Mononuclear cell (primary cell): ENCODE data around the gene TRIOBP. TPM values are rescaled to one million over a fixed set of nuclear protein-coding genes. Genes with fewer than 3 reads are reported as not detected.

Experiments
- H3K27me3 ChIP-seq: 2 replicates; pipeline ENCODE4 v1.6.0; 2011; ENCODE audit warnings: low read length, control low read depth; ENCODE audit not compliant: insufficient read depth
- H3K4me1 ChIP-seq: 2 replicates; pipeline ENCODE4 v1.5.1; 2011; ENCODE audit warnings: mild to moderate bottlenecking, low read length, control low read depth; ENCODE audit not compliant: insufficient read depth
- H3K4me3 ChIP-seq: 2 replicates; pipeline ENCODE4 v1.5.1; 2011; ENCODE audit warnings: mild to moderate bottlenecking, low read length, moderate library complexity
- H3K9me3 ChIP-seq: 2 replicates; pipeline ENCODE4 v1.5.1; 2011; ENCODE audit warnings: low read depth, mild to moderate bottlenecking, control low read depth, low read length
- total RNA-seq: library from RNA; depleted of rRNA; stranded (reverse); fragments of >200 nt; gene quantifications from one replicate; pipeline ENCODE4 v1.2.3, GENCODE V29; 2012

Gene TRIOBP
- total RNA-seq, 1 donor = 30.0 TPM

DNA sequence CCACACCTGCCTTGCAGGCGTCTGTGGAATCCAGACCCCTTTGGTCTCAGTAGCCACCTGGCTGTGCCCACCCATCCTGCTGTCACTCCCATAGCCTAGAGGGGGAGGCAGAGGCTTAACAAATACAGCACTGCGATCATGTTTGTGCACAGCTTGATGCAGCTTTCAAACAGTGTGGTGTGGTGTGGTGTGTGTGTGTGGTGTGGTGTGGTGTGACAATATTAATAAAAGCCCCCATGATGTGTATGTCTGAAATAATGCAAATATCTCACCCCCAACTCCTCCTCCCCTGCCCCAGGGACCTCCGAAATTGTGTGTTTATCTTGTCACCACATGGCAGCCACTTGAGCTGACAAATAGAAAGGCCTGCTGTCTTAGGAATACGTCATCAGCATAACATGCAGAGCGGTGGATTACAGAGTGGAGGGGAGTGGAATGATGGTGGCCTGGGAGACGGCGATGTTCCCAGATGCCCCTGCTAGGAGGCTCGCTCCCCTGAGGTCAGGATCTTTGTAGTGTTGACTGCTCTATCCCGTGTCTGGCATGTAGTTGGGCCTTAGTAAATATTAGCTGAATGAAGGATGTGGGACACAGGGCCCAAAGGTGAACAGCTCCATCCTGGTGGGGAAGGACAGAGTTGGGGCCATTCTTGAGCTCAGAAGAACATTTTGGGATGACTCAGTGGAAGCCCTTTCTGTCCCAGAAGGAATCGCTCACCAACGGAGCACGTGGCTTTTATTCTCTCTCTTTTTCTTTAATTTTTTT is 35.5 kb upstream of the TRIOBP start:
- H3K4me3 ChIP-seq = no peak overlapping the region
- H3K9me3 ChIP-seq = no peaks in the 10 kb centered on the region
- peaks cover 44% of the 10 kb centered on the region for H3K4me1 ChIP-seq
- H3K27me3 ChIP-seq = no peaks in the 10 kb centered on the region

DNA sequence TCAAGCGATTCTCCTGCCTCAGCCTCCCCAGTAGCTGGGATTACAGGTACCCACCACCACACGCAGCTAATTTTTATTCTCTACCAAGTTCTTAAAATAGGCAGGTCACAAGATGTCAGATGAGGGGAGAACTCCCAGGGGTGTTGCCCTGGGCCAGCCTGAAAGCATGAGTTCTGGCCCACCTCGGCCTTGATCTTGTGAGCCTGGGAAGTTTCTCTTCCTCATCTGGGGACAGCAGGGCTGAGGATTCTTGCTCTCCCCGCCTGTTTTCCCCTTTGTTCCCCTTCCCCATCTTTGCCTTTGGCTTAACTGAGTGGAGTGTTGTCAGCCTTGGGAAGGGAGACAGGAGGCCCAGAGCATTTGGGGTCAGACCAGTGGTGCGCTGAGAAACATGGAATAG is 34.8 kb upstream of the TRIOBP start:
- Histone ChIP-seq H3K27me3 (no peaks in the 10 kb centered on the region), H3K9me3 (no peaks in the 10 kb centered on the region), H3K4me1 (peaks cover 44% of the 10 kb centered on the region), H3K4me3 (no peak overlapping the region)

DNA sequence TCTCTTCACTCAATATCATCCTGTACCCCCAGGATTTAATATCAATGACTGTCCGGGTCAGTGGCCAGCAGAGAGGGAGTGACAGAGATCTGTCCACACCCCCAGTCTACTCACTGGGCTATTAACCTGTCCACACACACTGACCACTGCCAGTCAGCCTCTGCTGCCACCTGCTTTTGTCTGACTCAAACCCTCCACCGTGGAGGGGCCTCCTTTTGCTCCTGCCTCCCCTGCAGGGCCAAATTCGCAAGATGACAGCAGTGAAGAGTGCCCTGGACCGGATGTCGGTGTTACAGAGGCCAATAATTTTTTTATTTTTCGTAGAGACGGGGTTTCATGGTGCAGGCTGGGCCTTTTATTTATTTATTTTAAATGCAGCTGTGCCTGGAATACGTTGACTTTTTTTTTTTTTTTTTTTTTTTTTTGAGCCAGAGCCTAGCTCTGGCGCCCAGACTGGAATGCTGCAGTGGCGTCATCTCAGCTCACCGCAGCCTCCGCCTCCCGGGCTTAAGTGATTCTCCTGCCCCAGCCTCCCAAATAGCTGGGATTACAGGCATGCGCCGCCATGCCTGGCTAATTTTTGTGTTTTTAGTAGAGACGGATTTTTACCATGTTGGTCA is 33.2 kb upstream of the TRIOBP start:
- Histone ChIP-seq H3K27me3 (no peaks in the 10 kb centered on the region), H3K4me3 (no peak overlapping the region), H3K9me3 (no peaks in the 10 kb centered on the region), H3K4me1 (peaks cover 34% of the 10 kb centered on the region)

DNA sequence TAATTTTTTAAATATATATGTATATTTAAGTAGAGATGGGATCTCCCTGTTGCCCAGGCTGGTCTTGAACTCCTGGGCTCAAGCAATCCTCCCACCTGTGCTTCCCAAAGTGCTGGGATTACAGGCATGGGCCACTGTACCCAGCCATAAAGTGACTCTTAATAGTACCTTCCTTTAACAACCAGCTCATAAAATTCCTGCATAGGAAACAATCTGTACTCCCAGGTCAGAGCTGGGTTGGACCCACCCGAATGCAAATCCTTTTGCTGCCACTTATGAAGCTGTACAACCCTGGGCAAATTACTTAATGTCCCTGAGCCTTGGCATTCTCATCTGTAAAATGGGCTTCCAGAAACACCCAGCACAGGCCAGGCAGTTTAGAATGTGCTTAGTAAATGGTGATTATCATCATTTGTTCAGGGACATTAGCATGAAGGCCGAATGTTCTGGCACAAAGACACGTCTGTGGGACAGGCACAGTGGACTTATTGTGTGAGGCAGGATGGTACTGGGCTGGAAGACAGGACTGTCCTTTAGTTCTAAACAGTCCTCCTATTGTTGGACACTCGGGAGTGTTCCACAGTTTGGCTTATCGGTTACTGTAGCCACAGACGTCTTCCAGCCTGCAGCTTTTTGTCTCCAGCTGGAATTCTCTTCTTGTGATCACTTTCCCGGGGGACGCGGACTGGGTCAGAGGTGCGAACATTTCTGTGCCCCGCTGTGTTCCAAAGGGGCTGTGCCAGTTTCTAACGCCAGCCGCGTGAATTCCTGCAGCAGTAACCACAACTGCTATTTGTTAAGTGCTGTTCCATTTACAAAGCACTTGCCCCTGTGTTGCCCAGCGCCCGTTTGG is 32.4 kb upstream of the TRIOBP start:
- Histone ChIP-seq H3K27me3 (no peaks in the 10 kb centered on the region), H3K9me3 (no peaks in the 10 kb centered on the region), H3K4me3 (no peak overlapping the region), H3K4me1 (peaks cover 30% of the 10 kb centered on the region)

DNA sequence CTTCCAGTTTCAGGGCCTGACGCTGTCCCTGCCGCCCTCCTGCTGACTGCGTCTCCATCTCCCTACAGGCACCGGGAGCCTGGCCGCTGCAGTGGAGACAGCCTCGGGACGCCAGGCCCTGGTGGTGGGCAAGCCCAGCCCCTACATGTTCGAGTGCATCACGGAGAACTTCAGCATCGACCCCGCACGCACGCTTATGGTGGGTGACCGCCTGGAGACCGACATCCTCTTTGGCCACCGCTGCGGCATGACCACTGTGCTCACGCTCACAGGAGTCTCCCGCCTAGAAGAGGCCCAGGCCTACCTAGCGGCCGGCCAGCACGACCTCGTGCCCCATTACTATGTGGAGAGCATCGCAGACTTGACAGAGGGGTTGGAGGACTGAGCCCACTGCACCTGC is 31.4 kb upstream of the TRIOBP start:
- Histone ChIP-seq H3K9me3 (no peaks in the 10 kb centered on the region), H3K4me1 (peaks cover 20% of the 10 kb centered on the region), H3K27me3 (no peaks in the 10 kb centered on the region), H3K4me3 (no peak overlapping the region)

DNA sequence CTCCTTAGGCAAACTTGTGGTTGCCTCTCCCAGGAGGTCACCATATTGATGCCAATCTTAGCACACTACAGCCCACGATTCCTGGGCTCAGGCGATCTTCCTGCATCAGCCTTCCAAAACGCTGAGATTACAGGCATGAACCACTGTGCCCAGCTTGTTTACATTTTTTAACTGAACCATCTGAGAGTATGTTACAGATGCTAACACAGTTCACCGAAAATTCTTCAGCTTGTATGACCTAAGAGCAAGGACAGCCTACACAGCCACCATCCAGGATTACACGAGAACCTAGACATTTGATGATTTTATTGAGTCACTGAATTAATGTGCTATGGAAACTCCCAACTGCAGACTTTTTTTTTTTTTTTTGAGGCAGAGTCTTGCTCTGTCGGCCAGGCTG is 27.3 kb upstream of the TRIOBP start:
- H3K4me1 ChIP-seq = peaks cover 29% of the 10 kb centered on the region
- no peaks in the 10 kb centered on the region for H3K9me3 ChIP-seq
- no peak overlapping the region for H3K4me3 ChIP-seq
- H3K27me3 ChIP-seq = no peaks in the 10 kb centered on the region

DNA sequence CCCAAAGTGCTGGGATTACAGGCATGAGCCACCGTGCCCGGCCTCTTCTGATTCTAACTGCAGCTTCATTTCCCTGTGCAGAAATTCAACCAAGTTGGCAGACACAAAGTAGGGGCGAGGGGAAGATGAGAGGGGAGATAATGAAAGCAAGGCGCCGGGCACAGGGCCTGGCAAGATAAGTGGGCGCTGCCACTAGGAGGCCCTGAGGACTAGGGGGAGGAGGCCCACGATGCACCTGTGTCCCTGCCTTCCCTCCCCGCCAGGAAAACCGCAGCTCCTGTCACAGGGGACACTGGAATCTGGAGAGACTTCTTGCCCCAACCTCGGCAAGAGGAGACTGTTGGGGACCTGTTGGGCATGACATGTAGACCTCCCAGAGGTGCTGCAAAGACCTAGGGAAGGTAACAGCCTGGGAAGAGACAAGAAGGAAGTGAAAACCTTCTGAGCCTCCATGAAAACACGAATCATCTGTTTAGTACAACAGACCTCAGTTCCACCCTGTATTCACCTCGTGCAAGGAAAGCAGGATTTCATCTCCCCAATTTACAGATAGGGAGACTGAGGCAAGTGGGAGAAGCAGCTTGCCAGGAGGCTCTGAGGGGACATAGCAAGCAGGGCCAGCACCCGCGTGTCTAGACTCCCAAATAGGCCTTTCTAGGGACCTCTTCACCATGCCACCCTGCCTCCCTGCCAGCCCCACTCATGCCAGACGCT is 24.5 kb upstream of the TRIOBP start:
- Histone ChIP-seq H3K4me1 (peaks cover 51% of the 10 kb centered on the region), H3K9me3 (no peaks in the 10 kb centered on the region), H3K4me3 (no peak overlapping the region)

DNA sequence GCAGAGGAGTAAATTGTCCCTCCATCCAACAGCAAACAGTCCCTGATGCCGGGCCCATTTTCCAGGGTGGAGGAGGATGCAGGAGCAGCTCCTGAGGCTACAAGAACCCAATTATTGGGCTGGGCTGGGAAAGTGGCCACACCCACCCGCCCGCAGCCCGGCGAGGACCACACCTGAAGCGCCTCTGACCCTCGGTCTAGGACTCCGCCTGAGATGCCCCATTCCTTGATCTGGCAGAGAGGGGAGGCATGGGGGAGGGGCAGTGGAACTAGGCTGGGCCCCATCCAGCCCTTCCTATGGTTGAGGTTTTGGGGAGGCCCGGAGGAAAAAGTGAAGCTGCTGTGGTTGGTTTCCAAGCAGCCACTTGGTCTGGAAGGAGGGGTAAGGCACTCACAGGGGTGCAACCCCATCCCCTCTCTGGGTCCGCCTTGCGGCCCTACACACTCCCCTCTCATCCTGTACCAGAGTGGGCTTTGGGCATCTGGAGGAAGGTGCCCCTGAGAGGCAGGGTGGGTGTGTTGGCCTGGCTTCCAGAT is 23.9 kb upstream of the TRIOBP start:
- H3K9me3 ChIP-seq = no peaks in the 10 kb centered on the region
- no peaks in the 10 kb centered on the region for H3K27me3 ChIP-seq
- H3K4me1 ChIP-seq = peaks cover 57% of the 10 kb centered on the region
- no peak overlapping the region for H3K4me3 ChIP-seq

More for the DNA sequence above, 24.5 kb upstream of the TRIOBP start:
- no peaks in the 10 kb centered on the region for H3K27me3 ChIP-seq

DNA sequence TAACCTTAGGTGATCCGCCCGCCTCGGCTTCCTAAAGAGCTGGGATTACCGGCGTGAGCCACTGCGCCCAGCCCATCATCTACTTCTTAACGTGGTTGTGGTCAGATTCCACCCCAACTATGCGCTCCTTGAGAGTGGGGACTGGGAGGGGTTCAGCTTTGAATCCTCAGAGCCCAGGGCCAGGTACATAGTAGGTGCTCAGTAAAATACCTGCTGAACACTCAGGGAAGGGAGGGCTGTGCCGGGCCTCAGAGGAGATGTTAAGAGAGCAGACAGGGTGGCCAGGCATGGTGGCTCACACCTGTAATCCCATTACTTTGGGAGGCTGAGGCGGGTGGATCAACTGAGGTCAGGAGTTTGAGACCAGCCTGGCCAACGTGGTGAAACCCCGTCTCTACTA is 22.6 kb upstream of the TRIOBP start:
- Histone ChIP-seq H3K27me3 (no peaks in the 10 kb centered on the region), H3K9me3 (no peaks in the 10 kb centered on the region), H3K4me3 (no peak overlapping the region), H3K4me1 (peaks cover 63% of the 10 kb centered on the region)

DNA sequence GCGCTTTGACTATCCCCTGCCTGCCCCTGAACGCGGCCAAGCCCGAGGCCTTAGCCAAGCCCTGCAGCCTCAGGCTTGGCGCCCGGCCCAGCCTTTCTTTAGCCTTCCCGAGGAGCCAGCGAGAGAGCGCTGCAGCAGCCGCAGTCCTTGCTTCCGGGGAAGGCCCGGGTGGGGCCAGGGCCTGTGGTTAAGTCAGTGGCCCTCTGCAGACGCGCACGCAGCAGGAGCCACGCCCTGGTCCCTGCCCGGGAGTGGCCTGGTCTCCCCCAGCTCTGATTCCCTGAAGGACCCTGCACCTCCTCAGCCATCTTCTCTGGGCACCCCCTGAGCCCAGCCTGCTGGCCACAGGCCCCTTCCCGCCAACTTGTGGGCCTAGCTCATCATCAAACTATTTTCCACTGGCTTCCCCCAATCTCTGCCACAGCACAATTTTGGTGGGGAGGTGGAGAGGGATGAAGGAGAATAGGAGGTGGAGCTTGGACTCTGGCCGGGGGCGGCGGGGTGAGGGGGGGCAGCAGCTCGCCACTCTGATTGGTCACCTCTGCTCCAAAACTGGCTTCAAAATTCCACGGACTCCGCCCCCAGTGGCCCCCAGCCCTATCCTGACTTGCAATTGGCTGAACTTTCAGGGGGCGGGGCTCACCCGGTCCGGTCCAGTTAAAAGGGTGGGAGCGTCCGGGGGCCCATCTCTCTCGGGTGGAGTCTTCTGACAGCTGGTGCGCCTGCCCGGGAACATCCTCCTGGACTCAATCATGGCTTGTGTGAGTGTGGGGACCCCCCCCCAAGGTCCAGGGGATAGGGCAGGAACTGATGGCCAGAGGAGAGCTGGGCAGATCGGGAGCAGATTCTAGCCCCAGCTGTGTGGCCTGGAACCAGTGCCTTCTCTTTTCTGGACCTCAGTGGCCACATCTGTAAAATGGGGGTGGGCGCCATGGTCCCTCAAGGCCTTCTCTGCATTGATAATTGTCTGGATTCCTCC is 21.6 kb upstream of the TRIOBP start, which contains the start of gene LGALS1:
LGALS1 (plus strand) TSS at position 686 of the 979 bp plus-strand sequence; CDS start at position 753, 67 bp downstream.
- Histone ChIP-seq H3K4me1 (peaks cover 63% of the 10 kb centered on the region), H3K9me3 (no peaks in the 10 kb centered on the region), H3K27me3 (no peaks in the 10 kb centered on the region), H3K4me3 (peak within 1 kb of the TSS; percentile 67)

DNA sequence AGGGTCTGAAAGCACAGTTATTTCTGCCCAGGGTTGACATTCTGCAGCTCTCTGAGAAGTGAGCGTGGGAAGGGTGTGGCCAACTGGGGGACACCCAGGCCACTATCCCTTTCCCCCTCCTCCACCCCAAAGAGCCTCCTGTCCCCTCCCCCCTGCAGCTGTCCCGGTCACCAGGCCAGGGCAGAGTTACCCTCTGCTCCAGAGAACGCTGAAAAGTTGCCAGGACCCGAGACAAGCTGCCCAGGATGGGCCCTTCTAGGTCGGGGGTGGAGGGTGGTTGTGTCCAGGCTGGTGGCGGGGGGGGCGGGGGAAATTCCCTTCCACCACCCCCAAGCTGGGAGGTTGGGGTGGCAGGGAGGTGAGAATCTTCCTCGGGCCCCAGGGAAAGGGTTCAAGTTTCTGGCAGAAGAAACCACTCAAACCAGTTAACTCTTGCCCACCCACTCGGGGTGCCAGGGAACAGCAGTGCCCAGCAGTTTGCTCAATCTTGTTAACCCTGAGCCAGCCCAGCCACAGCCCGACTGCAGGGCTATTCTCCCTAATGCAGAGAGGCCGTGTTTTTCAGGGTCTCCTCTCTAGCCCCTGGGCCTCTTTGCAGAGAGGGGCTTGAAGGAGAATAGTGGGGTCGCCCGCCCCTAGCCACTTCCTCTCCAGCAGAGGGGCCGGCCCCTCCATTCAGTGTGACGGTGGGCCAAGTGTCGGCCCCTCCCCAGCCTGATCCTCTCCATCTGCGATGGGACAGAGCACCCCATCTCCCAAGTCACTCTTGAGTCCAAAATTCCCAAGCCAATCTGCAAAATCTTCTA is 20.7 kb upstream of the TRIOBP start:
- Histone ChIP-seq H3K9me3 (no peaks in the 10 kb centered on the region), H3K4me1 (peaks cover 65% of the 10 kb centered on the region), H3K4me3 (peak overlapping the region; percentile 67), H3K27me3 (no peaks in the 10 kb centered on the region)

DNA sequence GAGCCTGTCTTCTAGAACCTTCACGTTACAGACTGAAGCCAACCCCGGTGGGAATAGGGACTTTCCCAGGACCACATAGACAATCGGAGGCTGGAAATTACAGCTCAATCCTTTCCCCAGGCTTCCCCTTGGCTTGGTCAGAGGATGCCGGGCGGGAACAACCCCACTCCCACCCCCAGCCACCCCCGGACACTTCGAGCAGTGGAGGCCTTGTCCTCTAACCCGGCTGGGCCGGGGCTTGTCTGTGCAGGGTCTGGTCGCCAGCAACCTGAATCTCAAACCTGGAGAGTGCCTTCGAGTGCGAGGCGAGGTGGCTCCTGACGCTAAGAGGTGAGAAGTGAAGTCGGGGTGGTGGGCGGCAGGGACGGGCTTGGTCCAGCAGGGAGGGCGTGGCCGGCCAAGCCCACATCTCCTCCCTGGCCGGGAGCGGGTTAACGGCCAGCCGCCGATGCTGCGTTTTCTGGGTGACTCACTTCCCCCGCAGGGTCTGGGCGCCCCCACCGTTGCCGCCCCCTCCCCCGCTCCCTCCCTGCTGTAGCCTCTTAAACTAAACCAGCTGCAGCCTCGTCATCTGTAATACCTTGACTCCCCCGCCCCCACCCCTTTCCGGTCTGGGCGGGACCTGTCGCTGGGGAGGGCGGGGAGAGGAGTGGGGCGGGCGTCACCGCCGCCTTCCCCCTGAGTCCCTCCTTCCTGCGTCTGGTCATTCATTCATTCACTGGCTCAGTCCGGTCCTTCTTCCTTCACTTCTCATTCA is 19.9 kb upstream of the TRIOBP start:
- Histone ChIP-seq H3K27me3 (no peaks in the 10 kb centered on the region), H3K4me1 (peaks cover 71% of the 10 kb centered on the region), H3K9me3 (no peaks in the 10 kb centered on the region), H3K4me3 (peak overlapping the region; percentile 67)
